ENCODE measurements around the gene RBSN. TPM values are rescaled to one million over a fixed set of nuclear protein-coding genes. Genes with fewer than 3 reads are reported as not detected.

RBSN gene
- total RNA-seq, 1 donor from 2014 or later = 26.0 TPM

DNA sequence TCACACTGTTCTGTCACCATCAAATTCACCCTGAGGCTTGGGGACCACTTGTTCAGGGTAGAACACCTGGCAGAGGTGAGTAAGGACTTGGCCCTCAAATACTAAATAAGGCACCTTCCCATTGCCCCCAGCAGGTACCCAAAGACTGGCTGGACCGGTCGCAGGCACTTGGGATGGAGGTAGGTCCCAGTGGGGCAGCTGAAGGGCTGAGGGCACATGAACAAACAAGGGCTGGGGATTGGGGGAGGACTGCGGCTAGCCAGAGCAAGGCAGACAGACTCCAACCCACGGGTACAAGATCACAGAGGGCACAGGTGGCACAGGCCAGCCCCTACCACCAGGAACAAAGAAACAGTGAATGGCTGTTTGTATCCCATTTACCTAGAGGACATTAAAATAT lies 35.7 kb downstream of the RBSN start:
- DNase-seq (ENCODE audit: low spot score) = no peak

DNA sequence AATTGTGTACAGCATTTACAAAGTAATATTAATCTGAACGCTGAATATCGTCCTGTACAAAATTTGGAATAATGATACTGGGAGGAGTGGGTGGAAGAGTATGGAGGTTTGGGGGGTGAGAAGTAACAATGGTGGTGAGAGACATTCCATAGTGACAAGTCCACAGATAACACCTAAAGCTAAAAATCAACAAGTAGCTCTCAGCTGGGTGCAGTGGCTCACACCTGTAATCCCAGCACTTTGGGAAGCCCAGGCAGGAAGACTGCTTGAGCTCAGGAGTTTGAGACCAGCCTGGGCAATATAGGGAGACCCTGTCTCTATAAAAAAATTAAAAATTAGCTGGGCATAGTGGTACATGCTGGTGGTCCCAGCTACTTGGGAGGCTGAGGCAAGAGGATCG lies 38.9 kb downstream of the RBSN start:
- no peak for DNase-seq (ENCODE audit: low spot score)

DNA sequence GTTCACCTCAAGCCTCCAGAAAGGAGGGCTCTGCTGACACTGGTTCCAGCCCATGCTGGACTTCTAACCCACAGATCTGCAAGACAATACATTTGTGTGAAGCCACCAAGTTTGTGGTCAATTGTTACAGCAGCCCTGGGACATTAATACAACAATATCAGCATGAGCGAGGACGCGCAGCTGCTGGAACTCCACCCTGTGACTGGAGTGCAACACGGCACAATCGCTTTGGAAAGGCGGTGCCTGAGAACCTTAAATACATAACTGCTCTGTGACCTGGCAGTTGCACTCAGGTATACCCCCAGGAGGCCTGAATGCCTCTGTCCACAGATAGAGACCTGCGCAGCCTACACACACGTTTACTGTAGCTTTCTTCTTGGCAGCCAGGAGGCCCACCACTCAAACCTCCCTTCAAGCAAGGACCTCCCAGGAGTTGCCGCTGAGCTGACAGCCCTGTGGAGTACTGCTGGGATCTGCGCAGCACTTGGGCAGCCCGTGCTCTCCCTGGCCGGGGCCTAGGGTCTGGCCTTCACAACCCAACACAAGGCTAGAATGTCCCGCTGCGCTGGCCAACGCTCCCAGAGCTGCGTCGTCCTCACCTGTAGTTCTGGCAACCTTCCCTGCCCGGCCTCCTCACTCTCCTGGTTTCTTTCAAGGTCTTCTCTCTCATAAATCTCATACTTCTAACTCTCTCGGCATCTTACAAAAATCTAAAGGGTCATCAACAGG lies 42.1 kb downstream of the RBSN start:
- peak; percentile 60 for DNase-seq (ENCODE audit: low spot score)

DNA sequence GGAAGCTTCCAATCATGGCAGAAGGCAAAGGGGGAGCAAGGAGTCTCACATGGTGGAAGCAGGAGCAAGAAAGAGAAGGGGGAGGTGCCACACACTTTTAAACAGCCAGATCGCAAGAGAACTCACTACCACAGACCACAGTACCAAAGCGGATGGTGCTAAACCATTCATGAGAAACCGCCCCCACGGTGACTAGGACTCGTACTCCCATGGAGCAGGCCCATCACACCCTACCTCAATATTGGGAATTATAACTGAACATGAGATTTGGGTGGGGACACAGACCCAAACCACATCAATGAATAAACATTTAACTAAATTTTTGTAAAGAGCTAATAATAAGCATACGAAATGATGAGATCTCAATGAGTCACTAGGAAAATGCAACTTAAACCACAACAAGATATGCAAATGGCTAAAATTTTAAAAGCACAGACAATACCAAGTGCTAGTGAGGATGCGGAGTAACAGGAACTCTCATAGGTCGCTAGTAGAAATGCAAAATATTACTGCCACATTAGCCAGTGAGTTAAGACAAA lies 43.9 kb downstream of the RBSN start:
- DNase-seq (ENCODE audit: low spot score) = peak; percentile 30

DNA sequence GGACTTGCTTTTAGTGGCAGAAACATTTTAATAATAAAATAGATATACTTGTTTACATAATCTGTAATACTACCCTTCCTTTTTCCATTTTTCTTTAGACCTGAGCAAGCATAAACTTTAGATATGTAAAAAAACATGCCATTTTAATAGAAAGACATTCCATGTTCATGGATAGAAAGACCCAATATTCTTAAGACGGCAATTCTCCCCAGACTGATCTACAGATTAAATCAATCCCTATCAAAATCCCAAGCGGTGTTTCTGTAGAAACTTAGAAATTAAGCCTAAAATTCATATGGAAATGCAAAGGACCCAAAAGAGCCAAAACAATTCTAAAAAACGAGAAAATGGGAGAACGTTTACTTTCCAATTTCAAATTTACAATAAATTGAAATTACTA lies 45.4 kb downstream of the RBSN start:
- no peak for DNase-seq (ENCODE audit: low spot score)

DNA sequence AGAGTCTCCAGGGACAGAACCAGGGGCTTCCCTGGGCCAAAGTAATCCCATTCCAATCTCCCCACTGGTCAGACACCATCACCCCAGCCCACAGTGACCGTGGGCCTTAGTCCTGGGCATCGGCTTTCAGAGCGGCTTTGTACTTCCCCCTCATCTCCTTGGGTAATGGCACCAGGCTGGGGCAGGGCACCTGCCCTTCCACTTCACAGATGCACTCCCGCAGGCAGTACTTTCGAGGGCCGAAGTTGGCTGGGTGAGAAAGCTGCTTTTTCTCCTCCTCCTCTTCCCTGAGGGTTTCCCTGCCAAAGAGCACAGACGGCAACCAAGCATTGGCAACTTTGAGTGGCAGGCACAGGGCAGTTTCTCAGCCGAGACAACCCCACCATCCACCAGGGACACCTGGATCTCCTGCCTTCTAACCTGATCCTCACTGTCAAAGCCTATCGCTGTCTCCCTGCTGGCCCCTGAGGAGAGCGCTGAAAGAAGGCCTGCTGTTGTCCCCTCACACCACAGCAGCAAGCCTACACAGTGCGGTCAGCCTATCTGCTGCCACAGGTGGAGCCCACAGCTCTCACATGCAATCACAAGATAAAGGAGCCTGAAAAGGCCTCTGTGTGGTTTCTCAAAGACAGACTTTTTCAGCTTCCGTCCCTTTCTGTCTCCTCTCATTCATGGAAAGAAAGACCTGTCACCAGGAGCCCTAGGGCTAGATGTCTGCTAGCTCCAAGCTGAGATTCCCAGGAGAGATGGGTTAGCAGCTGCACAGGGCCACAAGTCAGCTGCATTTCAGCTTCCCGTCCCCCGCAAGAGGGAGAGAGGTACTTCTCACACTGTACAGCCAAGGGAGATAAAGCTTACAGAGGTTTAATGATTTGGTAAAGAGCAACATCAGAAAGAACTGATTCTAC lies 46.4 kb downstream of the RBSN start:
- no peak for DNase-seq (ENCODE audit: low spot score)

DNA sequence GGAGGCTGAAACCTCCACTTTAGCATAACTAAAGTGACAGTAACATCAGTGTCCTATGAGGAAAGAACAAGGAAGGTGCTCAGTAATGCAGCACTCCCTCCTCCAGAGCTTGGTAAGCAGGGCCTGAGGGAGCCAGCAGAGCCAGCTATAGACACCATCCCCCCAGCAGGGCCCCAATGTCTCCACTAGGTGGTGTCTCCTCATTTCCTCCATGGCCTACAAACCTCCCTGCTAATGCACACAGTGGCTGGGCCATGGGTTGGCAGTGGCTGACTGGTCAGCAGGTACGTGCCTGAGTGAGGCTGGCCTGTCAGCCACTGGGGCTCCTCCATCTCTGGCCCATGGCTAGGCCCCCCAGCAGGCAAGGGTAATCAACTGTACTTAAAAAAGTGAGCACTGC lies 47.4 kb downstream of the RBSN start:
- no peak for DNase-seq (ENCODE audit: low spot score)

DNA sequence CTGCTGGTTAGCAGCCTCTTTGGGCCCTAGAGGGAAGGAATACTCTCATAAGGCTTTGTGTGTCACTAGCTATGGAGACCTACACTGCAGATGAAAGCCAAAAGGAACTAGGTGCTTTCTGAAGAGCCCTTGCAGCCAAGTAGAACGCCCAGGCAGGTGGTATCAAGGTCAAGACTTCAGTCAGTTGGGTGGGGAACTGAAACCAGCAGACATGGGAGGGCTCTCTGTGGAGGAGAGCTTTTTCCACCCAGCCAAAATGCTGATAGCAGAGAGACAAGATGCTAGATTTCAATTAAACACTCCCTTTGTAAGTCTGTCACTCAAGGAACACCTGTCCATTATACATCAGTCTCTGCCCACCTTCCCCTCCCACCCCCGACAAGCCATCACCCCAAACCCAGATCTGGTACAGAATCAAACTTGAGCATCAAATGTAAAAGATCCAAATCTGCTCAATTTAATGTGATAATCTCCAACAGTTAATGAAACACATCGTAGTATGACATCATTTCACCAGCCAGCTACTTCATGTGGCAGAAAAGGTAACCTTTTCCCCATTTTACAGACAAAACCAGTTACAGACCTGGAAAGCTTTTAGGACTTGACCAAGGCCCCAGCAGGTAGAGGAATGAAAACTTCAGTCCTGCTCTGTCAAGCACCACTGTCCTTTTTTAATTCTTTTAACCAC lies 48.4 kb downstream of the RBSN start:
- DNase-seq (ENCODE audit: low spot score) = peak; percentile 33

DNA sequence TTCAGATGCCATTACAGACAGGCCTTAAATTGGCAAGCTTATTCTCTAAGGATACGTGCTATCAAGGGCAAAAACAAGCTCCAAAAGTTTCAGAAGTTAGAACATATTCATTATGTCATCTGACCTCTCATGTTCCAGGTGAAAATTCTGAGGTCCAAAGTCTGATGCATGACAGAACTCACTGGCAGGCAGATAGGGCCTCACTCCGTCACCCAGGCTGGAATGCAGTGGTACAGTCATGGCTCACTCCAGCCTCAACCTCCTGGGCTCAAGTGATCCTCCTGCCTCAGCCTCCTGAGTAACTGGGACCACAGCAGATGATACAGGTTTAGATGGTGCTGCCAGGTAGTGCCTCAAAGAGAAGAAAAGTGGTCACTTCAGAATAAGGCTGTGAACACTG lies 49.4 kb downstream of the RBSN start:
- peak; percentile 18 for DNase-seq (ENCODE audit: low spot score)

DNA sequence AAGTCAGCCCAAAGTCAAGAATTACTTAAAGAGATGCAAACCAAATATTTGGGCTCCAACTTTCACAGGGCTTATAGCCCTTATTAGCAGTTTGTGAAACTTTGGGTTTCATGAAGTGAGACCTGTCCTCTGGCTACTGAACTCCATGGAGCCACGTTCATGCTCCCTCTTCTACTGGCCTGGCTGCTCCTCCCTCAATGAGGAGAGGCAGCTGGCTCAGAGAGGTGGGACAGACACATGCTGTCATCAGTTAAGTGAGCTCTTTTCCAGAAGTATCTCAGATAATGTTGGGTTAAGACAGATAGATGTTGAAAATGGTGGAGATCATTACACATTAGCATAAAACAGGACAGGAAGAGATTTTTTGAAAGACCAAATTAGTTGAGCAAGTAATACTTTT lies 53.3 kb downstream of the RBSN start:
- DNase-seq (ENCODE audit: low spot score) = peak; percentile 16

DNA sequence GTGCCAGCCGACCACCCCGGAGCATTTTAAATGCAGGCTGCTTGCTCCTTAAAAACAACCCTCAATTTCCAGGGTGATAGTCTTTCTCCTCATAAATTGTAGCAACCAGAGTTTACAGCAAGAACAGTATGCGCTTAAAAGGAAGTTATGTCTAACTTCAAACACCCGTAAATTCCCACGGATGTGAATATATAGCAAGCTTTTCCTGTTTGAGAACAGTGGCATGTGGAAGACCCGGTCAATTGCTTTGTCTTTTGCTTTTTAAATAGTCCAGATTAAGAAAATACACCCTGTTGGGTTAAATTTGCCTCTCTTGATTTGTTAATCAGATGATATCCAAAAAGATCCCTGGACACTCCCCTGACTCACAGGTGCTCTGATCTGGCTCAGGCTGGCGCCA lies 54.6 kb downstream of the RBSN start:
- DNase-seq (ENCODE audit: low spot score) = no peak

DNA sequence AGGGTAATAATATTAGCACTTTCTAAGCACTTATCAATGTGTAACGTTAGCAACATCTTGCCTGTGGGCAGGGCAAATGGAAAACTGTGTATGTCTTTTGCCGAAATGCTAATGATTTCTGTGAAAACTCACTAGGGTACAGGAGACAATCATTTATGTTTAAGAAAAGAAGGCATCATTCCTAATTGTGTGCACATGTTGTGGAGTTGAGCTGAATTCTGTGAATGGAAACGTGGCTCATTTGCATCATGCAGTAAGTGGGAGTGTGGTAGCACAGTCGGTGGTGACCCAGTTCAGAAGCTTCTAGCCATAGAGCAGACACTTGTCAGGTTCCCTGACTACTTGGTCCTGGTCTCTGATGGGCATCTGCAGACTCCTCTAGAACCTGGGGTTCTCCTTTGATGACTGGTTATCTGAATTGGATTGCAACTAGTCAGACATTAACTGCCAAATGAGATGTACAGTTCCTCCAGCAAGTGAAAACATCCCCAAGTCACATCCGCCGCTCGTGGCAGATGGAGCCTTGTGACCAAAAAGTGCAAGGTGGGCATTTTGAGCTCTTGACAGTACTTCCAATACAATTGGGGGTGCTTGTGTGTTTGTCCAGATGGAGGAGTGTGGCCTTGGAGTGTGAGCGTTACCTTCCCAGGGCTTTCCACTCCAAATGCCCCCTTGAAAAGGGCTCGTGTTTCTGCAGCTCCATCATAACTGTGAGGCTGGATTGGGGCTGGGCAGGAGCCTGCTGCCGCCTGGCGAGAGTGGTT lies 55.4 kb downstream of the RBSN start:
- peak; percentile 53 for DNase-seq (ENCODE audit: low spot score)

DNA sequence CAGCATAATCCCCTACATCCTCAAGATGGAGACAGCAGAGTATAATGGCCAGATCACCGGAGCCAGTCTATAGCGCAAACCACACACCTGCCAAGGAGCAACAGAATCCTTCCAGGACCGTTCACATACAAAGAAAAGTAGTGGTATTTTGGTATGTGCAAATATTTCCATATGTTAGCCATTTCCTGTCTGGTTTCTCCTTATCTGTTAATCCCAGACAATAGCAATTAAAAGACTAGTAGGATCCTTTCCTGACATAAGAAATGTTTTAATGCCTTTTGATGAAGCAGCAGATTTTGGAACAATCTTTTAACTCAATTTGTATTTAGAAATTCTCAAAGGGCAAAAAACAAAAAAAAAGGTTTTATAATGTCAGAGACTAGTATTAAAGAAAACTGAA lies 56.0 kb downstream of the RBSN start:
- no peak for DNase-seq (ENCODE audit: low spot score)

DNA sequence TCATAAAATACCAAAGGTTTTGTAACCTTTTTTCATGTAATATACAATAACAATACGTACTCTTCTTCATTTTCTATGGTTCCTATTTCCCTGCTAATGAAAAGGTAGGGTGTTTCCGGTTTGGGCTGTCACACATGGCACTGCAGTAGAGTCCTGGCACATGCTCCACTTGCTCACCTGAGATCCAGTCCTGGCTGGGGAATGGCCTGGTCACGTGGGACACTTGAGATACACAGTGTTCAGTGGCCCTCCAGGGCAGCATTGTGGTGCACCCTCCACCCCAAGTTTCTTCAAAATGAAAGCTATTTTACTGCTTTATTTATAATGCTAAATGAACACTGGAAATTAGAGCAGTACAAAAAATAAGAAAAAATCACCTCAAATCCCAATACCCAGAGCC lies 57.0 kb downstream of the RBSN start:
- peak; percentile 9 for DNase-seq (ENCODE audit: low spot score)

DNA sequence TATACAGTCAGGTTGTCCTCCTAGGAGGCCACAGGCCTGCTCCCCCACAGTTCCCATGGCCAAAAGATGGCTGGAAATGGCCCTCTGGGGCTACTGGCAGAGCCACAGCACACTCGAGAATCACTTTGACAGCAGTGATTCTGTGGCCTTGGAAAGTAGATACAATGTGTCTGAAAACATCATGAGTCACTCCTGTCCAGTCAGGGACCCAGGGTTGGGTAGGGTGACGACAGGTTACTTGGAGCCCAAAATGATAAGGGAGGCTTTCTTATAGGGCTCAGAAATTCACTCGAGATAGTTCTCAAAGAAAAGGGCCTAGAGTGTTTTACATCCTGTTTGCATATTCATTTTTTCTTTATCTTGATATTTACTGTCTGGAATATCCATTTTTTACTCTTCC lies 58.1 kb downstream of the RBSN start:
- DNase-seq (ENCODE audit: low spot score) = peak; percentile 22

DNA sequence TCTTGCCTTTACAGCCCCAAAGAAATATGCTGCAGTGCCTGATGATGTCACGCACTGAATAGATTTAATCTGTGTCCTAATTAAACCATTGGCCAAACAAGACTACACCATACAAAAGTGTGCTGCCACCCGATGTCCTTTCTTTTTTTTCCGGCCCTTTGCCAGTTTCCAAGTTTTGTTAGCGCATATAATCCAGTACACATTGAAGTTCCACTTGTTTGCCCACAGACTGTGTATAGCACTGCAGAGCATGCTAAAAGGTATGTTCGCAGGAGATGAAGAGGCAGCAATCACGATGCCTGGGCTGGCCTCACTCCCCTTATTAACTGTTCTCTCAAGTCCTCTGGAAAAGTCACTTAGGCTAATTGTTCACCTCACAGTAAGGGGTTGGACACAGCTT lies 60.6 kb downstream of the RBSN start:
- DNase-seq (ENCODE audit: low spot score) = peak; percentile 37

DNA sequence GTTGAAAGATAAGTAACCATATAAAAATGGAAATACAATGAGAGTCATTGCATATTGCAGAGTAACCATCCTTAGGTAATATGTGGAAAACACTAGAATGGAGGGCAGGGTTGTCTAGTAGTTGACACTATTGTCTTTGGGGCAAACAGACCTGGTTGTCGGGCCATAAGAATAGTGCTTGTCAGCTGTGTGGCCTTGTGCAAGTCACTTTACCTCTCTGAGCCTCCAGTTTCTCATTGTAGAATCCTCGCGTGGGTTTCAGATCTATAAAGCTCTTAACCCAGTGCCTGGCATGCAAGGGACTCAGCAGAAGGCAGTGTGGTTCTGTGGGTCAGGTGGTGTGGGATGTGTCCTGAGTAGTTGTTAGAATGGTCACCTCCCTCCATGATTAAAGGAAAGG lies 65.8 kb downstream of the RBSN start:
- DNase-seq (ENCODE audit: low spot score) = no peak

DNA sequence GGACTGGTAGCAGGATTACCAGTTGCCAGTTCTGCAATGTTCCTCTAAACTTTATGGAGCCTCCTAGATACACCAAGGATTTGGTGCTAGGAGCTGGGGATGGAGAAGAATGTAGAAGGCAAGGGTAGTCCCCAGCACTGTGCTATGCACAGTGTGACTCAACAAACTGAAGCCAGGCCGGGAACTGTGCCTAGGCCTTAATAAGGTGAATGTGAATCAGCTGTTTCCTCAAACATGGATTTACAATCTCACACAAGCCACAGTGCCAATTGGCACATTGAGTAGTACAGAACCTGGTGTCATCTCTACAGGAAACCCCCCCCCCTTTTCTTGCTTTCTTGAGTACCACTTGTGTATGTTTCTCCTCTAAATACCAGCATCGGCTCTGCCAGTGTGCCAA lies 66.3 kb downstream of the RBSN start:
- DNase-seq (ENCODE audit: low spot score) = no peak

DNA sequence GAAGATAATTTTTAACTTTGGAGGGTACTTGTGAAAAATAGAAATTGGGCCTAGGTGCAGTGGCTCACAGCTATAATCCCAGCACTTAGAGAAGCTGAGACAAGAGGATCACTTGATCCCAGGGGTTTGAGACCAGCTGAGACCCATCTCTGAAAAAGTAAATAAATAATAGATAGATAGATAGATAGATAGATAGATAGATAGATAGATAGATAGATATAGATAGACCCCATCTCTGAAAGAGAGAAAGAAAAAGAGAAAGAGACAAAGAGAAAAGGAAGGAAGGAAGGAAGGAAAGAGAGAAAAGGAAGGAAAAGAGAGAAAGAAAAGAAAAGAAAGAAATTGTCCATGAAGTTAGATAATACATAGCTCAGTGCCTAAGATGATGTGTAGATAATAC lies 69.3 kb downstream of the RBSN start:
- no peak for DNase-seq (ENCODE audit: low spot score)

DNA sequence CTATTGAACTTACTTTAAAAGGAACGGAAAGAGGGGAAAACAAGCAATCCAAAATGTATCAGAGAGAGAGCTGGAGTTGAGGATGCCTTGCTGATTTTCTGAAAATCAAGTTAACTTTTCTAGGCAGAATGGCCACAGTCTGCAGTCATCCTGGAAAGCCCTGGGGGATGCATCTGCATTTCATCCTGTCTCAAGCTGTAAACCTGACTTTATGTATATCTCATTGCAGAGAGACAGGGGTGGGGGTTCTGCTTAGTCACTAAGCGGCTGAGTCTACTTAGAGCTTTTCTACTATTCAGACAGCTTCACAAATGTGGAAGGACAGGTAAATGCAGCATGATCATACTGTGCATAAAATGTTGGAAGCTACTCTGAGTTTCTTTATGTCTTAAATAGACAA lies 75.2 kb downstream of the RBSN start:
- no peak for DNase-seq (ENCODE audit: low spot score)

DNA sequence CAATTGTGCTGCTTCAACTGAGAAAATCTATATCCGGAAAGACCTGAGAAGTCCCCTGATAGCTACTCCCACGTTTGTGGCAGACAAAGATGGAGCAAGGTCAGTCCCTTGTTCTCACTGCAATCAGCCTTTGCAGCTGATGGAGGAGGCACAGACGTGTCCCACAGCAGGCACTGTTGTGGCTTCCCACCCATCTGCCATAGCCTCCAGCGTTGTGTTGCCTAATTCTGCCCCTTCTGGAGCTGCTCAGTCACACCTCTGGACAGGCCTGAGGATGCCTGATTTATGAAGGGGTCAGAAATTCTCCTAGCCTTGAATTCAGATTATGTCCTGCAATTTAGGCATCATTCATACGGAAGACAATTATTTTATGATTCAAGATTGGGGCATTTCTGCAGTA lies 75.7 kb downstream of the RBSN start:
- DNase-seq (ENCODE audit: low spot score) = no peak

Measured in mesenteric fat pad (tissue), 1 donor.